Left ventricle myocardium inferior (tissue), 1 donor: ENCODE data around the gene DLGAP5. TPM values are rescaled to one million over a fixed set of nuclear protein-coding genes. Genes with fewer than 3 reads are reported as not detected.

Source experiments
- DNase-seq: peaks from one replicate; pipeline ENCODE4 v3.0.0-alpha.2; 2020
- H3K27ac ChIP-seq: fragments of 200-600 bp; replicated peaks from 2 replicates; pipeline ENCODE4 v1.8.0; 2021
- H3K27me3 ChIP-seq: fragments of 200-600 bp; 2 replicates; pipeline ENCODE4 v1.8.0; 2021; ENCODE audit warnings: low read depth
- H3K36me3 ChIP-seq: fragments of 200-600 bp; 2 replicates; pipeline ENCODE4 v1.8.0; 2021
- H3K4me1 ChIP-seq: fragments of 200-600 bp; 2 replicates; pipeline ENCODE4 v1.8.0; 2021
- H3K4me3 ChIP-seq: fragments of 200-600 bp; 2 replicates; pipeline ENCODE4 v1.8.0; 2021; ENCODE audit warnings: mild to moderate bottlenecking, moderate library complexity
- H3K9me3 ChIP-seq: fragments of 200-600 bp; replicated peaks from 2 replicates; pipeline ENCODE4 v1.8.0; 2021
- CTCF ChIP-seq: fragments of 200-600 bp; IDR thresholded peaks from 2 replicates; pipeline ENCODE4 v1.8.0; 2021; ENCODE audit warnings: antibody characterized with exemption, mild to moderate bottlenecking, borderline replicate concordance
- intact Hi-C: fragments of 100-400 bp; cut with micrococcal nuclease; formaldehyde crosslinking; loops from one replicate; pipeline ENCODE4 v1.11.0; 2022
- total RNA-seq: library from RNA; stranded (reverse); fragmentation: NEBNext Ultra II Directional; extraction: Animal tissue kit (Norgen Biotek cat#: 25700); gene quantifications from one replicate; pipeline ENCODE4 v1.2.1, GENCODE V29; 2021
- donor health status: DM: no; HTN: yes; CAD: no; lungs with severe emphysema.

DLGAP5 gene
- total RNA-seq, 1 donor from 2014 or later: 0.14 TPM

- Histone ChIP-seq H3K27ac (no peak overlapping the region), H3K4me3 (no peak overlapping the region), H3K36me3 (no peaks in the 10 kb centered on the region), H3K9me3 (no peaks in the 10 kb centered on the region), H3K4me1 (peaks cover 43% of the 10 kb centered on the region), H3K27me3 (no peaks in the 10 kb centered on the region)
- no peak for DNase-seq
- TF ChIP-seq CTCF: no peak
- intact Hi-C loops: no loop called here
Observed at GRCh38 chr14:55109836-55110235, 81.5 kb downstream of the DLGAP5 start.

GRCh38 chr14:55107766-55108554, 83.4 kb downstream of the DLGAP5 start:
- Histone ChIP-seq H3K4me3 (peak overlapping the region; percentile 29), H3K9me3 (no peaks in the 10 kb centered on the region), H3K36me3 (no peaks in the 10 kb centered on the region), H3K4me1 (peaks cover 58% of the 10 kb centered on the region), H3K27me3 (no peaks in the 10 kb centered on the region), H3K27ac (peak overlapping the region; percentile 95)
- intact Hi-C loops: no loop called here
- TF ChIP-seq CTCF: no peak
- DNase-seq: peak; percentile 90

- TF ChIP-seq CTCF: no peak
- DNase-seq: no peak
- Histone ChIP-seq H3K27me3 (no peaks in the 10 kb centered on the region), H3K36me3 (no peaks in the 10 kb centered on the region), H3K4me3 (no peak overlapping the region), H3K27ac (peak overlapping the region; percentile 95), H3K9me3 (no peaks in the 10 kb centered on the region), H3K4me1 (peaks cover 77% of the 10 kb centered on the region)
- intact Hi-C loops: no loop called here
Observed at GRCh38 chr14:55105991-55106390, 85.4 kb downstream of the DLGAP5 start.

GRCh38 chr14:55103971-55104954, 87.1 kb downstream of the DLGAP5 start:
- no peaks in the 10 kb centered on the region for H3K36me3 ChIP-seq
- DNase-seq: no peak
- TF ChIP-seq CTCF: no peak
- H3K27ac ChIP-seq: peak overlapping the region; percentile 95
- H3K9me3 ChIP-seq: no peaks in the 10 kb centered on the region
- intact Hi-C loops: no loop called here
- H3K4me1 ChIP-seq: peaks cover 95% of the 10 kb centered on the region
- no peaks in the 10 kb centered on the region for H3K27me3 ChIP-seq
- no peak overlapping the region for H3K4me3 ChIP-seq

GRCh38 chr14:55103005-55103640, 88.3 kb downstream of the DLGAP5 start:
- intact Hi-C loops: no loop called here
- Histone ChIP-seq H3K9me3 (no peaks in the 10 kb centered on the region), H3K4me1 (peaks cover 97% of the 10 kb centered on the region), H3K27me3 (no peaks in the 10 kb centered on the region), H3K27ac (peak overlapping the region; percentile 95), H3K4me3 (no peak overlapping the region), H3K36me3 (no peaks in the 10 kb centered on the region)
- TF ChIP-seq CTCF: no peak
- peak; percentile 70 for DNase-seq
